ENCODE results near the gene MEOX1. TPM values are rescaled to one million over a fixed set of nuclear protein-coding genes. Genes with fewer than 3 reads are reported as not detected.

The MEOX1 gene
- total RNA-seq, 1 donor from 2014 or later: 19.5 TPM

DNA sequence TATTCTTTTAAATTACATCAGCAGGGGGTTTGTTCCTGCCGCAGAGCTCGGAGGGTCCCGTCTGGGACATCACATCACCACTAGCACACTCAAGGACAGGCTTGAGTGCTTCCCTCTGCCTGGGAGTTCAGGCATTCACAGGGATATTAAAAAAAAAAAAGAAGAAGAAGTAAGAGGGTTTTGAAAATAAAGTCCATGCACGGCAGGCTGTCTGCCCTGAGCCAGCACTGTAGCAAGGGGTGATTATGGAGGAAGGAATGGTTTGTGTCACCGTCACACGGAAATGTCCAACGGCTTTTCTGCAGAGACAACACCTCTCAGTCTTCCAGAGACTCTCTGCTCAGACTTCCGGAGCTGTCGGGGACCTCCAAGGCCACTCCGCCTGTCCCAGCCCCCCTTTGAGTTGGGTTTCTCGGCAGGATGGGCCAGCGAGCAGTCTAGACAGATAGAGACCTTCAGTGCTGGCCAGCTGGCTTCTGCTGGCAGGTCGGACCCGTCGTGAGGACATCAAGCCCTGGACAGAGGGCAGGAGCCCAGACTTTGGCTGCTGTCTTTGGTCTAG lies 33.6 kb downstream of the MEOX1 start:
- ATAC-seq: peak; percentile 37
- DNase-seq (ENCODE audit: low spot score): no peak
- intact Hi-C loops (cut with DNase I): no loop called here

DNA sequence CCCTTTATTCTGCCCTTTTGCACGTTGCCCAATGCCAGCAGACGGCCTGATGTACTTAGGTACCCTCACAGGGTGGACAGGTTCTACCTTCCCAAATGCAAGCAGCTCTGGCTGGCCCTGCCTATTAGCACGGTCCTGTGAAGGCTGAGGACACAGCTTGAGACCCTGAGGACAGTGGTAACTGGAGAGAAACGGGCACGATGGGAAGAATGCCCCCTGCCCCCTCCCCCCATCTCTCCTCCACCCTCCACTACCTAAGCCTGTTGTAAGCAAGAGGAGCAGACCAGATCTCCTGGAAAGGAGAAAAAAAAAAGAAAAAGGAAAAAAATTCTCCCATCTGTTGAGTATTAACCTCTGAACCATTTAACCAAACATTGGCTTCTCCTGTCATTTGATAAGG lies 34.1 kb downstream of the MEOX1 start:
- intact Hi-C loops (cut with DNase I): no loop called here
- DNase-seq (ENCODE audit: low spot score): no peak
- ATAC-seq: no peak

DNA sequence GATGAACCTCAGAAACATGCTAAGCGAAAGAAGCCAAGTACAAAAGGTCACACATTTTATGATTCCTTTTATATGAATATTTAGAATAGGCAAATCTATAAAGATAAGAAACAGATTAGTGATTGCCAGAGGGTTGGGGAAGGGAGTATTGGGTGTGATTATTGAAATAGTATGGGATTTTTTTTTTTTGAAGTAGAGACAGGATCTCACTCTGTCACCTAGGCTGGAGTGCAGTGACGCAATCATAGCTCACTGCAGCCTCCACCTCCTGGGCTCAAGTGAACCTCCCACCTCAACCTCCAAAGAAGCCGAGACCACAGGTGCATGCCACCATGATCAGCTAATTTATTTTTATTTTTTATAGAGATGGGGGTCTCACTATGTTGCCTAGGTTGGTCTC lies 35.7 kb downstream of the MEOX1 start:
- ATAC-seq (no peak), DNase-seq (ENCODE audit: low spot score) (no peak)
- intact Hi-C loops (cut with DNase I): no loop called here

DNA sequence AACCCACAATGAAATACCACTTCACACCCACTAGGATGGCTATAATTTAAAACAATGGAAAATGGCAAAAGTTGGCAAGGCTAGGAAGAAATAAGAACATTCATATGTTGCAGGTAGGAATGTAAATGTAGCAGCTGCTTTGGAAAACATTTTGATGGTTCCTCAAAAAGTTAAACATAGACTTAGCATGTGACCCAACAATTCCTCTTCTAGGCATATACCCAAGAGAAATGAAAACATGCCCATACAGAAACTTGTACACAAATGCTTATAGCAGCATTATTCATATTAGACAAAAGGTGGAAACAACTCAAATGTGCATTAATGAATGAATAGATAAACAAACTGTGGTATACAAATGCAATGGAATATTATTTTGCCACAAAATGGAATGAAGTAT lies 36.1 kb downstream of the MEOX1 start:
- ATAC-seq (no peak), DNase-seq (ENCODE audit: low spot score) (no peak)
- intact Hi-C loops (cut with DNase I): no loop called here

DNA sequence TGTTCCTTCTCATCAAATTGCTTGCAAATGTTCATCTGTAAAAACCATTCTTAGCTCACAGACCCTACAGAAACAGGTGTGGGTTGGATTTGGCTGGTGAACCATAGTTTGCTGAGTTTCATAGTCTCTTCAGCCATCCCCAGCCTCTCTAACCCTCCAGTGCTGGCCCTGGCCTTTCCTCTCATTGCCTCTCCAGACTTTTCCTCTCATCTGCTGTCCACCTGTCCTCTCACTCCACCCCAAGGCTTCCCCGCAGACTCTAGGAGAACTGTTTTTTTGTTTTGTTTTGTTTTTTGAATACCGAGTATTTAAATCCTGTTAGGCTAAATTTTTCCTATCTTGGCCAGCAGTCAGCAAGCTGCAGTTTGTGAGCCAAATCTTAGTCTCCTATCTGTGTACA lies 41.1 kb downstream of the MEOX1 start:
- intact Hi-C loops (cut with DNase I): no loop called here
- no peak for ATAC-seq
- DNase-seq (ENCODE audit: low spot score): no peak

DNA sequence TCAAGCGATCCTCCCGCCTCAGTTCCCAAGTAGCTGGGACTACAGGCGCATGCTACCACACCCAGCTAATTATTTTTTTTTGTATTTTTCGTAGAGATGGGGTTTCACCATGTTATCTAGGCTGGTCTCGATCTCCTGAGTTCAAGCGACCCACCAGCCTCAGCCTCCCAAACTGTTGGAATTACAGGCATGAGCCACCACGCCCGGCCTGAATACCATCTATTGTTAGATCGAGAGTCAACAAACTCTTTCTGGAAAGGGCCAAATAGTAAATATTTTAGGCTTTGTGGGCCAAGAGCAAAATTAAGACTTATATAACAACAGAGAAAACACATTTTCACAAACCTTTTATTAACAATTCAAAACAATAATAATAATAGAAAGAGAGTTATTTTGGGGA lies 41.6 kb downstream of the MEOX1 start:
- ATAC-seq (no peak), DNase-seq (ENCODE audit: low spot score) (no peak)
- intact Hi-C loops (cut with DNase I): no loop called here

DNA sequence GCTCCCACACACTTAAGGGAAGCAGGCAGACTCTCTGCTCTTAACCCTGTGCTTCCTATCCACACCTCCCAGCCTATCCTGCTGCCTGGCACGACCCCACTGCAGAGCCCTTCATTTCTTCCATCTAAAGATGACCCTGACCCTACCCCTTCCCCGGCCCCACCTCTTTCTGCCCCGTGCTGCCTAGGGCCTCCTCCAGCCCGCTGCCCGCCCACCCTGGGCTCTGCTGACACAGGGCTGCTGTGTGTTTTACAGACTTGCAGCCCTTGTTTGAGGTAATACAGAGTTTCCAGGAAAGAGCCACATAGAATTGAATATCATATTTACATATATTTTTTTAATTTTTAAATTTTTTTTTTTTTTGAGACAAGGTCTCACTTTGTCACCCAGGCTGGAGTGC lies 42.0 kb downstream of the MEOX1 start:
- DNase-seq (ENCODE audit: low spot score) (no peak), ATAC-seq (no peak)
- intact Hi-C loops (cut with DNase I): no loop called here

DNA sequence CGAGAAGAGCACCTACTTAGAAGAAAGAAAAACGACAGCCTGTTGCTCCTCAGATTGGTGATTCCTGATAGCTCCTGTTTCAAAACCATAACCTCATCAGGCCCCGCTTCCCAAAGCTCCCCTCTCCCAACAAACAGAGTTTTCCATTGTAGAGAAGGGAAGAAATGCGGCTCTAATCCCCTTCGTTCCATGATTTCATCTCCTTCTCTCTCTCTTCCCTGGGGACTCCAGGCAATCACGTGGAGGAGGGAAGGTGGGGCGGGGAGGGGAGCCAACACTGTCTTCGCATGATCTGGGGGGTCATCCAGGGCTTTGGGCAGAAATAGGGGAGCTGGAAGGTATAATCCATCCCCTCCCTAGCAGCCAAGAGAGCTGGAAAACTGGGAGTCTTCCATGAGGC lies 43.4 kb downstream of the MEOX1 start:
- DNase-seq (ENCODE audit: low spot score) (no peak), ATAC-seq (no peak)
- intact Hi-C loops (cut with DNase I): no loop called here

DNA sequence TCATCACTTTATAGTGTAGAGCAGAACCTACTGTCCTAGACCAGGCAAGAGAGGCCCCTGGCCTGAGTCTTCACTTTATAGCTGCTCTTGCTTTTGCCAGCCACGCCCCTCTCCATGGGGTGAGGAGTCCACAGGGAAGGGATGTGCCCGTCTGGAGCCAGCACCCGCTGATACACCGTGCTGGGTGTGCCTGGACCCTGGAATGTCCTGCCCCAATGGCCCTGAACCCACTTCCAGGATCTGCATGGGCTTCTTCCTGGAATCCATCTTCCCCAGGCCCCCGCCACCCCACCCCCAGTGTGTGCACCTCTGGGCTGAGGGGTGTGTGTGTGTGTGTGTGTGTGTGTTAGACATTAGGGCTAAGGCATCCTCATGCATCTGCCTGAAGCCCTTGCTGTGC lies 44.9 kb downstream of the MEOX1 start:
- intact Hi-C loops (cut with DNase I): no loop called here
- ATAC-seq: peak; percentile 69

DNA sequence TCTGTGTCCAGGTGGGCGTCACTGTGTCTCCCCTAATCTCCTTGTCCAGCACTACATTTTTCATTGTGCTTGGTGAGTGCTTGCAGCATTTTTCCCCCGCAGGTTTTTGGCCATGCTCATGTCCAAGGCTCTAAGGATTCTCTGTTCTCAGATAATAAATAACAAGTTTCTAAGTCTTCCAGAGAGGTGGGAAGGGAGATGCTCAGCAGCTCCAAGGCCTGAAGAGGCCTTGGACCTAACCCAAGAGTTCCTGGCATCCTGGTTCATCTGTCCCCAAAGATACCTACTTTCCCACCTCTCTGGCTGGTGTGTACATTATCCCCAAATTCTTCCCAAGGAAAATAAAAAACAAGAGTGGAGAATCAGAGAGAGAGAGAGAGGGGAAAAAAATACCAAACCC lies 45.3 kb downstream of the MEOX1 start:
- no peak for ATAC-seq
- intact Hi-C loops (cut with DNase I): no loop called here
- no peak for DNase-seq (ENCODE audit: low spot score)

More for the DNA sequence above, 44.9 kb downstream of the MEOX1 start:
- no peak for DNase-seq (ENCODE audit: low spot score)

DNA sequence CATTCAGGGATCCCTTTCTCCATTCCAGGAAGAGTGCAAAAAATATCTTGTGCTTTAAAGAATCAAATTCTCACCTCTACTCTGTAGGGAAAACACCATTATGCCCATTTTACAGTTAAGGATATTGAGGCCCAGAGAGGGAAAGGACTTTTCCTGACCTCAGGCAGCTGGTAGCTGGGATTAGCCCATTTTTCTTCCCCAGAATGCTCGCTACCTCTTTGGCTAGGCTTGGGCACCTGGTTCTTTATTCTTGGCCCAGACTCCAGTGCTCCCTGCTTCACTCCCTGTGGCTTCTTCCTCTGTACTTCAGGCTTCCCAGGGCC lies 45.7 kb downstream of the MEOX1 start:
- intact Hi-C loops (cut with DNase I): no loop called here
- DNase-seq (ENCODE audit: low spot score) (no peak), ATAC-seq (no peak)

DNA sequence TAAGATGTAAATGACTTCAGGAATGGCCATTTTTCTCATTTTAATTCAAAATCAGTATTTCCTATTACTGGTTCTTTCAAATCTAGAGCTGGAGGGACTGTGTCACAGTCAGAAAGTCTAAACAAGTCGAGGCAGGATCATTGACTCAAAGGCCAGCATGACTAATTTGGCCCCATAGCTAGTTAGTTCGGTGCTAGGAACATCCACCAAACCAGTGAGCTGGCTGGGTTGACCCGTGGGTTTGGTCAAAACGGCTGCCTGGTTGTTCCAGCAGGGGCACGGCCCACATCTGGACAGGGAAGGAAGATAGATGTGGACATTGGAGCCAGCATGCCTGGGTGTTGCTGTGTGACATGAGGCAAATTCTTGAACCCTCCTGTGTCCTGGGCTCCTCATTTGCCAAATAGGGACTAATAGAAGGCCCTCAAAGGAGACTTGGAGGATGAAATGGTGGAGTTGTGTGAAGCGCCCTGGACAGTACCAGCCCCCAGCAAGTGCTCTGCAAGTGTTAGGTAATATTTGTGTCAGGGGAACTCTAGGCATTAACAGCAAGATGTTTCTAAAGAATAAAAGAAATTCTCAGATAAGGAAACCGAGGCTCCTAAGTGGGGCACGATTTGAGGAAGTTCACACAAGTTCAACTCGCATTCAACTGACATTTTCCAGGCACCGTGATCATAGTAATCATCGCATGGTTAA lies 46.2 kb downstream of the MEOX1 start:
- no peak for ATAC-seq

DNA sequence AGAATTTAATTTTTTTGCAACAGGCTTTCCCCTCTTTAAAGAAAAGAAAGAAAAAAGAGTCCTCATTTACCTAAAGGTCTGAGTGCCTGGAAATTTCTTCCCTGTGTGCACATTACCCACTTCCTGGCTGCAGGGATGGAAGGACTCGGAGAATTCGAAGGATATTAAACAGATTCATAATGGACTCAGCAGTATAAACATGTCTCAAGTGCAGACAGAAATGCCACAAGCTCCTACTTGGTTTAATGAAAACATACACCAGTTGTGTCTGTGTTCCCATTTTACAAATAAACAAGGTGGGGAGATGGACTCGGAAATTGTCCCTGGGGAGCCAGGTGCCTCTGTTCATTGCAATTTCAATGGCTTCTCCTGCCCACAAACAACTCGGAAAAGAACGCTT lies 47.2 kb downstream of the MEOX1 start:
- ATAC-seq (no peak), DNase-seq (ENCODE audit: low spot score) (no peak)
- intact Hi-C loops (cut with DNase I): no loop called here

More for the DNA sequence above, 46.2 kb downstream of the MEOX1 start:
- intact Hi-C loops (cut with DNase I): no loop called here
- DNase-seq (ENCODE audit: low spot score): no peak

DNA sequence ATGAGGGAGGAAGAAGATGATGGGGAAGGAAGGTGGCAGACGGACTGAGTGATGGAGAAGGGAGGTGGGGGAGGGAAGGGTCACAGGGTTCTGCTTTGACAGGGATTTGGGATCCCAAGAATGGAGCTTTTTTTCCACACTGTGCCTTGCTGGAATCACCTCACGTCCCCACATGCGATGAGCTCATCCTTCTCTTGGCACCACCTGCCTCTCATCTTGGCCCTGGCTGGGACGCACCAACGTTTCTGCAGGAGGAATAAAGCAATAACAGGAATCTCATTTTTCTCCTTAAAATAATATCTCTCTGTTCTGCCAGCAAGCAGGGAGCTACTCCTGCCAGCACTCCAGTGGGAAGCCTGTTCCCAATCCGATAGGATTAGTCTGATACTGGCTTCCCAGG lies 47.8 kb downstream of the MEOX1 start:
- intact Hi-C loops (cut with DNase I): no loop called here
- peak; percentile 31 for ATAC-seq
- DNase-seq (ENCODE audit: low spot score): no peak

DNA sequence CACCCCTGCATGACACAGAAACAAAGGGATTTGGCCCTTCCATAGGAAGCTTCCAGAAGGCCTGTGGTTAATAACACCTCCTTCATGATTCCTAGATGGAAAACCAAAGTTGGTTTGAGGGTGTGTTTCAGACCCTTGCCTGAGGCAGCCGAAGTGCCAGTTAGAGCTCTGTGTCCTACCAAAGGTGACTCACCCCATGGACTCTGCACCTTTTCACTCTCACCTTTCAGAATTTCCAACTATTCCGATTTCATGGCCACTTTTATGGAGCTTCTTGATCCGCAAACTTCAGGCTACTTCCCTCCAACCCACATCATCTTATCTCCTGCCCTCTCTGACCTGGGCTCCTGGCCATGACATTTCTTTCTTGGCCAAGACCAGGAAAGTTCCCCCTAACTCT lies 49.2 kb downstream of the MEOX1 start:
- DNase-seq (ENCODE audit: low spot score): no peak
- ATAC-seq: no peak
- intact Hi-C loops (cut with DNase I): no loop called here

DNA sequence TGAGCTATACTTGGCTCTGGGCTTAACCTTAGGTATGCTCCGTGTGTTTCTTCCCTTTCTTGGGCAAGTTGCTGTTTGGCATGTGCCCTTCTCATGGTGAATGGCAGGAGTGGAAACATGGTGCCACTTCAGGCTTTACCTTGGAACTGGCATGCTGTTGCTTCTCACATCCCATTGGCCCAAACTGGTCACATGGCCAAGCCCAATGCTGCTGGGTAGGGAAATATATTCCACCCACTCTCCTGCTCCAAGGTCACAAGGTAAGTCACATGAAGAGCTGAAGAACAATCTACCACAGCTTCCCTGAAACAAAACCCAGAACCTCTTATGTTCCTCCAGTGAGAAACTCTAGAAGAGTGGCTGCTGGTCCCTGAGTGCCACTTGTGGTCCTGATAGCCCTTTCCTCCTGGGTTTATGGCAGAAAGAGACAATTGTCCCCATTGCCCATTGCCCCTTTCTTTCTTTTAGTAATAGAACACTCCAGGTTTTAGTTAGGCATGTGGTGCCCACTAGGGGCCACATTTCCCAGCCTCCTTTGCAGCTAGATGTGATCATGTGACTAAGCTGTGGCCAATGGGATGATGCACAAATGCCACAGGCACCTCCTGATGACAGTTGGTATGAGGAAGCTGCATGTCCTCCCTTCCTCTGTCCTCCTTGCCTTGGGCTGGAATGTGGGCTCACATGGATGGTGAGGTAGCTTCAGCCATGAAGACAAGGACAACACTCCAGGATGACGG lies 50.3 kb downstream of the MEOX1 start:
- no peak for ATAC-seq
- no peak for DNase-seq (ENCODE audit: low spot score)
- intact Hi-C loops (cut with DNase I): no loop called here

DNA sequence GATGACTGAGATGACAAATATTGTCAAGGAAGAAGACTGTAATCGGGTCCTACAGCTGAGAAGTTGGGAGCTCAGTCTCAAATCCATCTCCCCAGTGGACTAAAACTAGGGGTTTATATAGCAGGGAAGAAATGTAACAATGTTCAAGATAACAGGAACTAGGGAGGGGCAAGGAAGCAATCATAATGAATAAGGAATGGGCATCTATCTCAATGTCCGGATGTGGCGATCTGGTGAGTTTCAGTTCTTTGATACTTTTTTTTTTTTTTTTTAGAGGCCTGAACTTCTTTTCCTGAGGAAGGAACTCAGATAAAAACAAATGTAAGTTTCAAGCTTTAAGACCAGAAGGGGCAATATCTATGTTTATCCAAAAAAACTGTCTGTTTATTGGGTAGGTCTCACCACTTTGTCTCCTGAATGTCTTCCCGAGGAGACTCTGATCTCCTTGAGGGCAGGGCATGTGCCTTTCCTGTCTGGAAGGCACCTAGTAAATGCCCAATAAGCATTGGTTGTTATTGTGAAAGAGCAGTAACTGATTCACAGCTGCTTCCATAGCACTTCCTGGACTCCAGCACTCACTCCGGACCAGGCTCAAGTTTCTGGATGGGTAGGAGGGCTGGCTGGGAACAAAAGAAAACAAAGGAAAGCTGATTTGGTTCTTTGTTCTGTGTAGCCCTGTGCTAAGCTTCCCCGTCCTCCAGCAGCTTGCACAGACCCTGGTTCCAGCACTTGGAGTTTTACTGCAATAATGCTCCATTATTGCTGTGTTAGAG lies 51.9 kb downstream of the MEOX1 start:
- ATAC-seq (no peak), DNase-seq (ENCODE audit: low spot score) (no peak)
- intact Hi-C loops (cut with DNase I): no loop called here

DNA sequence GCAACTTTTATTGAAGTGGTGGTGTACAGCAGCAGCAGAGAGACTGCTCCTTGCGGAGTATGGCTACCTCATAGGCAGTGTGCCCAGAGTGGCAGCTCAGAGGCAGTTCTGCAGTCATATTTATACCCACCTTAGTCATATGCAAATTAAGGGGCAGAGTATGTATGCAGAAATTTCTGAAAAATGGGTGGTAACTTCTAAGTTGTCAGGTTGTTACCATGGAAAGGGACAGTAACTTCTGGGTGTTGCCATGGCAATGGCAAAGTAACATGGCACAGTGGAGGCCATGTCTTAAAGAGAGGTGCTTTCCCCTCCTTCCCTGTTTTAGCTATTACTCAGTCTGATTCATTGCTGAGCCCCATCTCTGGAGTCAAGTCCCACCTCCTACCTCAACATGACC lies 53.4 kb downstream of the MEOX1 start:
- intact Hi-C loops (cut with DNase I): no loop called here
- ATAC-seq (no peak), DNase-seq (ENCODE audit: low spot score) (no peak)

DNA sequence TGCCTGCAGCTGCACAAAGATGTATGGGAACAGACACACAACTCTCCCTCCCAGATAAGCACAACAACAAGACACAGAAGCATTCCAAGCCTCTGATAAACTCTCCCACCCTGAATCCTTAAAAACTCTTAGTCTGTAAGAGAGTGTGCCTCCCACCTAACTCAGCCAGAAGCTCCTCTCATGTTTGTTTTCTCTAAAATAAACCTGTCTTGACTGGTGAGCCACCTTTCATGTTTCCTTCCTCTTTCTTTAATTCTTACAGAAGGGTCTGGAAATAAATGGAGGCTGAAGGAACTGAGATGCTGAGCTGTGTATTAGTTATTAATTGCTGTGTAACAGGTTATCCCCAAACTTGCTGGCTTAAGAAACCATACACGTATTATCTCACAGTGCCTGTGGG lies 57.2 kb downstream of the MEOX1 start:
- ATAC-seq: no peak
- intact Hi-C loops (cut with DNase I): loop anchor here (5.0 kb wide), 1 partner anchor 822 kb away; the partner anchor contains the start of gene WNK4

DNA sequence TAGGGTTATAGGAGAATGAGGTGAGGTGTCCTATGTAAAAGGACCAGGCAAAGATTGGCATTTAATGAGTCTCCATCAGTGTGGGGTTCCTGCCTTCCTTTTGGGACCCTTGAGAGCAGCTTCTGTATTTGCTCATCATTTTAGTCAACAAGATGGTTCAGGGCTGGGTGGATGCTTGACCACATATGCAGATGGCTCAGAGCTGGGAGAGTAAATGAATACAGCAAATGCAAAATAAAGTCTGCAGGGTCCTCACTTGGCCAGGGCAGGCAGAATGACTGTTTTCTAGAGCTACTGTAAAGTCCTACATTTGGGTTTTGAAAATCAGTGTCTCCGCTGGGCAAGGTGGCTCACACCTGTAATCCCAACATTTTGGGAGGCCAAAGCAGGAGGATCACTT lies 58.4 kb downstream of the MEOX1 start:
- ATAC-seq: no peak
- DNase-seq (ENCODE audit: low spot score): no peak
- intact Hi-C loops (cut with DNase I): loop anchor here (5.0 kb wide), 1 partner anchor 821 kb away; the partner anchor contains the start of gene WNK4

More for the DNA sequence above, 57.2 kb downstream of the MEOX1 start:
- DNase-seq (ENCODE audit: low spot score): no peak

Data from sciatic nerve (tissue), 2 donors.